Measurements from ENCODE around the gene SMIM33. TPM values are rescaled to one million over a fixed set of nuclear protein-coding genes. Genes with fewer than 3 reads are reported as not detected.

SMIM33 gene
- total RNA-seq, 2 experiments from 2014 or later = 2.0 to 2.3 TPM

DNA sequence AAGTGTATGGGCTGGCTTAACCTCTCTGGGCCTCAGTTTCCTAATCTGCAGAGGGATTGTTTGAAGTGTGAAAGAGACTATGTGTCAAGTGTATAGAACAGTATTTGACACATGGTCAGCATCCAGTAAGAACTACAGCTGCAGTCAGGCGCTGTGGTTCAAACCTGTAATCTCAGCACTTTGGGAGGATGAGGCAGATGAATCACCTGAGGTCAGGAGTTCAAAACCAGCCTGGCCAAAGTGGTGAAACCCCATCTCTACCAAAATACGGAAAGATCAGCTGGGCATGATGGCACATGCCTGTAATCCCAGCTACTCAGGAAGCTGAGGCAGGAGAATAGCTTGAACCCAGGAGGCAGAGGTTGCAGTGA, 43.7 kb downstream of the SMIM33 start:
- POLR2A ChIA-PET = interaction anchor here (0.9 to 5.0 kb wide), 13 partner anchors 10 to 100 kb away, joined by 3 to 43 read pairs (median 5); partner anchors contain the start of genes SMIM33, STING1 and UBE2D2

DNA sequence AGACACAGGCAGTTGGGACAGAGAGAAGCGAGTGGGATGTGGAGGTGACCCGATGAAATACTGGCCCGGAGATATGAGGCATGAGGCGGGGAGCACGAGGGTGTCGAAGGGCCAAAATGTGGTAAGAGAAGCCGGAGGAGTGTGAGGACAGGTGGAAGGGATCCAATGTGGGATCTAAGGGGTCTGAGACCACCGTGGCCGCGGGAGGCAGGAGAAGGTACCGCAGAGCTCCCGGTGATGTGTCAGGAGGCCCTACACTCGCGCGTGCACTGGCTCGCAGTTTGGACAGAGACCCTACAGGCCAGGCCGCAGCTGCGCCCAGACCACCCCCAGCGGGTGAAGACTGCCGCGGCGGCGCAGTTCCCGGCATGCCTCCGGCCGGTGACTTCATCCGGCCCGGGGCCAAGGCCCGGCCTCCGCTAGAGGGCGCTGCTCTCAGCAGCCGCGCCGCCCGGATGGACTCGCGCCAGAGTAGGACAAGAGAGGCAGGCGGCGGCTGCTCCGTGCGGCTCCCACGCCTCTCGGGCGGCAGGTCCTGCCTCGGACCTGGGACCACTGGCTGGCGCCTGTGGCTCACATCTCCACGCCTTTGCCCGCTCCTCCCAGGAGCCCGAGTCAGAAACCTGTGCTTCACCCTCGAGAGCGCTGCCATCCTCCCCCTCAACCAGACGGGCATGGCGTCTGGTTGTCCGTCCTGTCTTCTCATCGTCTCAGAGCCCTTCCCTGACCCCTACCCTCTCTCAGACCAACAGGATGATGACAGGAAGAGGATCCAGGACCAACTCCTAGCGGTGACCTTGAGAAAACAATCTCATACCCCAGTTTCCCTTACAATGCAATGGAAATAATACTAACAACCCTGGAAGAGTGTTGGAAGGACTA, 47.1 kb downstream of the SMIM33 start:
- CTCF ChIA-PET = interaction anchor here (0.6 to 10.0 kb wide), 20 partner anchors 21 to 124 kb away, joined by 3 to 329 read pairs (median 4); partner anchors contain the start of genes DNAJC18, SMIM33, SPATA24 and STING1
- no peaks in the 10 kb centered on the region for H3K9me3 Mint-ChIP-seq
- H3K36me3 Mint-ChIP-seq (ENCODE audit: low read depth) = no peaks in the 10 kb centered on the region
- peaks cover 41% of the 10 kb centered on the region for H3K4me1 Mint-ChIP-seq
- POLR2A ChIA-PET = interaction anchor here (0.7 to 4.0 kb wide), 11 partner anchors 36 to 248 kb away, joined by 3 to 18 read pairs (median 4); partner anchors contain the start of genes SPATA24, STING1 and UBE2D2
- peaks cover 2% of the 10 kb centered on the region for H3K27me3 Mint-ChIP-seq
- peak overlapping the region; percentile 85 for H3K4me3 Mint-ChIP-seq
- peak; percentile 92 for DNase-seq
- H3K27ac Mint-ChIP-seq = peak overlapping the region; percentile 83

More for the DNA sequence above, 43.7 kb downstream of the SMIM33 start:
- Mint-ChIP-seq H3K27ac (peak overlapping the region; percentile 36), H3K4me3 (no peak overlapping the region), H3K9me3 (peaks cover 2% of the 10 kb centered on the region), H3K4me1 (peaks cover 71% of the 10 kb centered on the region), H3K27me3 (peaks cover 2% of the 10 kb centered on the region), H3K36me3 (ENCODE audit: low read depth) (peaks cover 9% of the 10 kb centered on the region)
- CTCF ChIA-PET = interaction anchor here (0.7 to 10.0 kb wide), 21 partner anchors 13 to 128 kb away, joined by 3 to 329 read pairs (median 7); partner anchors contain the start of genes DNAJC18, PROB1, SPATA24 and STING1
- DNase-seq = peak; percentile 59

Other genes with a start within 250 kb of the SMIM33 start
- 100 to 1,000 TPM; 168 to 193 TPM for gene MATR3, start 177.3 kb upstream of the SMIM33 start, total RNA-seq
- gene PAIP2, start 129.2 kb upstream of the SMIM33 start, total RNA-seq = 100 to 1,000 TPM; 127 to 130 TPM
- 1 to 10 TPM; 1.0 to 1.8 TPM for gene SLC23A1, start 87.7 kb upstream of the SMIM33 start, total RNA-seq
- 10 to 100 TPM; 48.1 TPM for gene MZB1, start 81.1 kb upstream of the SMIM33 start, total RNA-seq
- gene PROB1, start 75.9 kb upstream of the SMIM33 start, total RNA-seq = 1 to 10 TPM; 5.5 TPM
- 1 to 10 TPM; 9.4 to 9.5 TPM for gene SPATA24, start 66.9 kb upstream of the SMIM33 start, total RNA-seq
- 10 to 100 TPM; 16.1 to 17.0 TPM for gene DNAJC18, start 31.5 kb upstream of the SMIM33 start, total RNA-seq
- 1 to 10 TPM in 1 of 2 experiments, not detected in 1; 1.1 TPM for gene ECSCR, start 8.3 kb upstream of the SMIM33 start, total RNA-seq
- 100 to 1,000 TPM; 277 to 281 TPM for gene STING1, start 11.8 kb downstream of the SMIM33 start, total RNA-seq
- gene UBE2D2, start 90.3 kb downstream of the SMIM33 start, total RNA-seq = 100 to 1,000 TPM; 241 to 244 TPM
- gene CXXC5, start 177.3 kb downstream of the SMIM33 start, total RNA-seq = 1 to 10 TPM; 1.4 to 1.7 TPM